Epithelial cell of proximal tubule (primary cell): ENCODE data around the gene PTGES. TPM values are rescaled to one million over a fixed set of nuclear protein-coding genes. Genes with fewer than 3 reads are reported as not detected.
"Not testable (repeated sequence)": the region's sequence is repeated elsewhere in the genome, so short reads cannot be mapped to it uniquely, and the experiment has no call there.

Experiments
- DNase-seq: peaks from one replicate; pipeline ENCODE4 v3.0.0-alpha.2; 2011; ENCODE audit warnings: low read depth
- H3K4me3 ChIP-seq: 2 replicates; pipeline ENCODE4 v1.5.1; 2011; ENCODE audit warnings: low read depth, mild to moderate bottlenecking, low read length
- total RNA-seq: library from RNA; depleted of rRNA; stranded (reverse); fragments of >200 nt; gene quantifications from 2 replicates; pipeline ENCODE4 v1.2.3, GENCODE V29; 2015
- TF ChIP-seq, protein P1 (sequence below): conservative IDR thresholded peaks from 2 replicates; pipeline ENCODE4 v1.5.1; 2012; ENCODE audit warnings: low read depth, mild to moderate bottlenecking, low read length

PTGES gene
- total RNA-seq, 1 donor from 2014 or later, result 33.6 TPM

DNA sequence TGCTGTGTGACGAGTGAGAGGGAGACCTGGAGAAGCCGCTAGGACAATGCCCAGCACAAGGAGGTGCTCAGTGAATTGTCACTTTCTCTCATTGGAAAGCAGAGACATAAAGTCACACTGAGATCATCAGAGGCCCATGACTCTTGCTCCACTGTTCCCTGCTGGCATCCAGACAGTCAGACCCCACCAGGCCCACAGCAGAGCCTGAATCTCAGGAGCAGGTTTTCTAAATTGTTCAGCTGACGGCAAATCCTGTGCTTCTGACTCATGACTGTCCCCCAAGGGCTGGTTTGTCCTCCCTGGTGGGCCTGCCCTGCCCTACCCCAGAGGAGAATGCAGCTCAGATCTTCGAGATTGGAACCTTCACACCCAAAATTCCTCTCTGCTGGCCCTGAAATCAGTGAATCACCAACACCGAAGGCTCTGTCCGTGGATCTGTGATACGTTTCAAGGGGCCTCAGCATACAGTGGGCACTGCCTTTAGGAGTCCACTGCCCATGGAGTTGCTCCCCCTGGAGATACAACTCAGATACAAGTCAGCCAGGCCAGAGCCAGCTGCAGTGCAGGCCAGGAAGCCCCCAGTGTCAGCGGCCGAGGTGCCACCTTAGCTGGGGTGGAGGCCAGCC lies 2.7 kb downstream of the PTGES start:
- no peak overlapping the region for H3K4me3 ChIP-seq
- no peak for DNase-seq
- TF ChIP-seq, protein P1, sequence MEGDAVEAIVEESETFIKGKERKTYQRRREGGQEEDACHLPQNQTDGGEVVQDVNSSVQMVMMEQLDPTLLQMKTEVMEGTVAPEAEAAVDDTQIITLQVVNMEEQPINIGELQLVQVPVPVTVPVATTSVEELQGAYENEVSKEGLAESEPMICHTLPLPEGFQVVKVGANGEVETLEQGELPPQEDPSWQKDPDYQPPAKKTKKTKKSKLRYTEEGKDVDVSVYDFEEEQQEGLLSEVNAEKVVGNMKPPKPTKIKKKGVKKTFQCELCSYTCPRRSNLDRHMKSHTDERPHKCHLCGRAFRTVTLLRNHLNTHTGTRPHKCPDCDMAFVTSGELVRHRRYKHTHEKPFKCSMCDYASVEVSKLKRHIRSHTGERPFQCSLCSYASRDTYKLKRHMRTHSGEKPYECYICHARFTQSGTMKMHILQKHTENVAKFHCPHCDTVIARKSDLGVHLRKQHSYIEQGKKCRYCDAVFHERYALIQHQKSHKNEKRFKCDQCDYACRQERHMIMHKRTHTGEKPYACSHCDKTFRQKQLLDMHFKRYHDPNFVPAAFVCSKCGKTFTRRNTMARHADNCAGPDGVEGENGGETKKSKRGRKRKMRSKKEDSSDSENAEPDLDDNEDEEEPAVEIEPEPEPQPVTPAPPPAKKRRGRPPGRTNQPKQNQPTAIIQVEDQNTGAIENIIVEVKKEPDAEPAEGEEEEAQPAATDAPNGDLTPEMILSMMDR, result no peak

DNA sequence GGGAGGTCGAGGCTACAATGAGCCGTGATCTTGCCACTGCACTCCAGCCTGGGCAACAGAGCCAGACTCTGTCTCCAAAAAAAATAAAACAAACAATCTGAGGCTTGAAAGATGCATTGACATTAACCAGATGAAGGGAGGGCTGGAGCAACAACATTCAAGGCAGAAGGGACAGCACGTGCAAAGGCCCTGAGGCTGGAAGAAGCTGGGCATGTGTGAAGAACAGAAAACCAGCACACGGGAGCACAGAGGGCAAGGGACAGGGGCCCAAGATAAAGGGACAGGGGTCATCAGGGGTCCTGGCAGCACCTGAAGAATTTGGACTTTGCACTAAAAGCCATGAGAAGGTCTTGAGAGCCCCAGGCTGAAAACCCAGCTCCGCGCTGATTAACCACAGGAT lies 3.3 kb downstream of the PTGES start:
- DNase-seq, result no peak
- TF ChIP-seq, protein P1, result no peak
- H3K4me3 ChIP-seq, result no peak overlapping the region

DNA sequence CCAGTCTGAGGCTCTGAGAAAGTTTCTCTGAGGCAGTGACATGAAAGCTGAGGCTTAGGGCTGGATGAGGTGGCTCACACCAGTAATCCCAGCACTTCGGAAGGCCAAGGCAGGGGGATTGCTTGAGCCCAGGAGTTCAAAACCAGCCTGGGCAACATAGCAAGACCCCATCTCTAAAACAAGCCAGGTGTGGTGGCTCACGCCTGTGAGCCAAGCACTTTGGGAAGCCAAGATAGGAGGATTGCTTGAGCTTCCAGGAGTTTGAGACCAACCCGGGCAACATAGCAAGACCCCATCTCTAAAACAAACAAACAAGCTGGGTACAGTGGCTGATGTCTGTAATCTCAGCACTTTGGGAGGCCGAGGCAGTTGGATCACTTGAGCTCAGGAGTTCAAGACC lies 3.8 kb downstream of the PTGES start:
- not testable (repeated sequence) for DNase-seq, H3K4me3 ChIP-seq

DNA sequence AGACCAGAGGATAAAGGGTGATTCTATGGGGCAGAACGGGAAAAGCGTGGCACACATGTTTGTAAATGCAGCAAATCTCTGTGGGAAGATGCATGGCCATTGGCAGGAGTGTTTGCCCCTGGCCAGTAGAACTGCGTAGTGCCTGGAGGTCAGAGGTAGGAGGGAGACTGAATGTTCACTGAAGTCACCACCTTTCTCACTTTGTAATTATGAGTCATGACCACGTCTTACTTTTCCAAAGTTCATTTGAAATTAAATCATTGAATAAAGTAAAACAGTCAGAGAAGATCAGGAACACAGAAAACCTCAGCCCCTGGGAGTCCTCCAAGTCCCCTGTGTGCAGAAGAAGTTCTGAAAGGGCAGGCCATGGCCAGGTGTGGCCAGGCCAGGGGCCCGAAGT lies 4.6 kb downstream of the PTGES start:
- H3K4me3 ChIP-seq, result no peak overlapping the region
- no peak for DNase-seq
- TF ChIP-seq, protein P1, result no peak

DNA sequence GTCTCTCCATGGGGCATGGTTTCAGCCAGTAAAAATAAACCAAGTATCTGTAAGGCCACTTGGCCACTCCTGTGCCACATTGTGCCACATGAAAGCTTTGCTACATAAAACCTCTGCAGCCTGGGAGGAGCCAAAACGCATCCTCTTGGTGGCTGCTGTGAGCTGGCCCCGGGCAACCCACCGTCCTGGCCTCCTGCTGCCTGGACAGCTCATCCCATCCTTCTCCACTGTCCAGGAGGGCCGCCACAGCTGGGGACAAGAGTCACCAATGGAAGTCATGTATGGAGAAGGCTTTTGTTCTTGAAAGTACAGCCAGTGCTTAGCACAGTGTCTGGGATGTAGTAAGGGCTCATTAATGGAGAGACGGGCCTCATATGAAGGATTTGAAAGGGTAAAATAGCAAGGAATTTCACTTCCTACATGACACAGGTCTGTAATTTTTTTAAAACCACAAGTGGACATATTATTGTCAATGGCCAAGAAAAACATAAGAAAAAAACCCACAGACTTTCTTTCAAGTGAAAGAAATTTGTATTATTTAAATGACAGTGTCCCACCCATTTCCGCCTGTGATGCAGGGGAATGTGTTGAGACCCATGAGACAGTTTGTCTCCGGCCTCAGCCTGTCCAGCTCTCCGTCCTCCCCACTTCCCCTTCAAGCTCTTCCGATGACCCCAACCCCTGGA lies 6.6 kb downstream of the PTGES start:
- no peak for DNase-seq
- TF ChIP-seq, protein P1, result no peak

DNA sequence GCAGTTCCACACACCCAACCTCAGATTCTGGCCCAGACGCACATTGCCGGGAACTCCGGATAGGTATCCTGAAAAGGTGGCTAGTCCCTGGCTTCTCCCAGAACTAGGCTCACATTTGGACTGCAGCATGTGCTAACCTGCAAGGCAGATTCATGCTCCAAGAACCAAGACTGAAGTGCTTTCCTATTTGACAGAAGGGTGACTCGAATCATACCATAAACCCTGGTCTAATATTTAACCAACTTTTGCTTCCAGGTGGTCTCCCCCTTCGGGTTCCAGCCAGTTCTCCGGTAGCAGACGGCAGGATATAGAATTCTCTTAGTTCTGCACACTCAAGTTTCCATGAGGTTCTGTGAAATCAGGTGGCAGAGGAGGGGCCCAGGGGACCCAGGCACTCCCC lies 7.6 kb downstream of the PTGES start:
- DNase-seq, result no peak
- TF ChIP-seq, protein P1, result no peak
- H3K4me3 ChIP-seq, result no peak overlapping the region

More for the DNA sequence above, 6.6 kb downstream of the PTGES start:
- H3K4me3 ChIP-seq, result no peak overlapping the region

DNA sequence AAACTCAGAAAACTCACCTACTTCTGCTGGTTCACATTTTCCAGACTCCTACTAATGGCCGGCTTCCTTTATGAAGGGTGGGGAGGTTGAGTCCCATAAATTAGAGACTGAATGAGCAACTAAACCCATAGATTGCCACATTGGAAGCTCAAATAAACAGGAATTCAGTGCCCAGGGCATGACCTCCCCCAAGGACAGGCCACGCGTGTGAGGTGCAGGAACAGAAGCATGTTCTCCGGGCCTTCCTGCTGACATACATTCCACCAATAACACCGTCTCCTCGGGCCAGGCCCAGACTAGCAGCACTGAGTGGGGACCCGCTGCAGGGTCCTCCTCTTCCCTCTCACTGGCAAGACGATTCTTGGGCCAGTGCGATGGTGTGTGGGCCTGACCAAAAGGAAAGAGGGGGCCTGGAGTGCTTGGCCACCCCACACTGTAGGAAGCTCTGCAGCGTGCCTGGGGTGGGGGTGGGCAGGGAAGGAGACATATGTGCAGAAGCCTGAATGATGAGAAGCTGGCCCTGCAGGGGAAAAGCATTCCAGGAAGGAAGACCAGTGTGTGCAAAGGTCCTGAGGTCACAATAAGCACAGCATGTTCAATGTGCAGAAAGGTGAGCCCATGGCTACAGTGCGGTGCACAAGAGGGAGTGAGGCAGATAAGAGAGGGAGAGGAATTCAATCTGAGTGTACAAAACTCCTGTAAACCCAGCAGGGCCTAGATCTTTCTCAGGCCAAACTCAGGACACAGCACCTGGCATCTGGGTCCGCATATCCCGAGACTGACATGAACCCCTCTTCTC lies 12.0 kb downstream of the PTGES start:
- DNase-seq, result no peak
- H3K4me3 ChIP-seq, result no peak overlapping the region
- TF ChIP-seq, protein P1, result no peak
